Osteocyte (in vitro differentiated cells): ENCODE results near the gene MRPL18. TPM values are rescaled to one million over a fixed set of nuclear protein-coding genes. Genes with fewer than 3 reads are reported as not detected.

Experiments used
- DNase-seq: peaks from one replicate; pipeline ENCODE4 v3.0.0; 2021; ENCODE audit warnings: mixed read lengths; ENCODE audit not compliant: unreplicated experiment; ENCODE audit errors: extremely low spot score
- H3K27ac Mint-ChIP-seq: one replicate; pipeline ENCODE4 v1.8.0; 2021; ENCODE audit warnings: mild to moderate bottlenecking, mixed read lengths; ENCODE audit not compliant: unreplicated experiment
- H3K27me3 Mint-ChIP-seq: one replicate; pipeline ENCODE4 v1.8.0; 2021; ENCODE audit warnings: mixed read lengths; ENCODE audit not compliant: unreplicated experiment
- H3K36me3 Mint-ChIP-seq: one replicate; pipeline ENCODE4 v1.8.0; 2021; ENCODE audit warnings: mixed read lengths; ENCODE audit not compliant: unreplicated experiment
- H3K4me1 Mint-ChIP-seq: one replicate; pipeline ENCODE4 v1.8.0; 2021; ENCODE audit warnings: mixed read lengths; ENCODE audit not compliant: unreplicated experiment
- H3K4me3 Mint-ChIP-seq: one replicate; pipeline ENCODE4 v1.8.0; 2021; ENCODE audit warnings: mild to moderate bottlenecking, moderate library complexity, mixed read lengths; ENCODE audit not compliant: unreplicated experiment
- H3K9me3 Mint-ChIP-seq: one replicate; pipeline ENCODE4 v1.8.0; 2021; ENCODE audit warnings: mixed read lengths; ENCODE audit not compliant: unreplicated experiment
- CTCF ChIP-seq: fragments of 200-600 bp; sonication (generic); IDR thresholded peaks from 2 replicates; pipeline ENCODE4 v1.5.0; 2021; ENCODE audit warnings: antibody characterized with exemption, mild to moderate bottlenecking, moderate library complexity
- total RNA-seq: library from RNA; stranded (reverse); gene quantifications from 2 replicates; pipeline ENCODE4 v1.2.1, GENCODE V29; 2021

Gene MRPL18
- total RNA-seq, 1 donor from 2014 or later = 47.3 TPM

GRCh38 chr6:159817951-159818739, 27.9 kb downstream of the MRPL18 start:
- no peaks in the 10 kb centered on the region for H3K9me3 Mint-ChIP-seq
- H3K4me3 Mint-ChIP-seq = no peak overlapping the region
- no peak for TF ChIP-seq CTCF
- H3K27me3 Mint-ChIP-seq = no peaks in the 10 kb centered on the region
- H3K4me1 Mint-ChIP-seq = peaks cover 9% of the 10 kb centered on the region
- no peak overlapping the region for H3K27ac Mint-ChIP-seq
- H3K36me3 Mint-ChIP-seq = no peaks in the 10 kb centered on the region
- DNase-seq = no peak

- Mint-ChIP-seq H3K36me3 (no peaks in the 10 kb centered on the region), H3K4me1 (peaks cover 9% of the 10 kb centered on the region), H3K9me3 (no peaks in the 10 kb centered on the region), H3K4me3 (no peak overlapping the region), H3K27ac (no peak overlapping the region), H3K27me3 (no peaks in the 10 kb centered on the region)
- no peak for DNase-seq
- no peak for TF ChIP-seq CTCF
These were observed 28.8 kb downstream of the MRPL18 start for GRCh38 chr6:159819098-159819497.

GRCh38 chr6:159819932-159820640, 29.8 kb downstream of the MRPL18 start:
- Mint-ChIP-seq H3K4me3 (peak overlapping the region; percentile 38), H3K27me3 (no peaks in the 10 kb centered on the region), H3K36me3 (no peaks in the 10 kb centered on the region), H3K9me3 (no peaks in the 10 kb centered on the region), H3K27ac (no peak overlapping the region), H3K4me1 (peaks cover 9% of the 10 kb centered on the region)
- TF ChIP-seq CTCF = no peak
- DNase-seq = no peak

GRCh38 chr6:159821122-159821521, 30.9 kb downstream of the MRPL18 start:
- Mint-ChIP-seq H3K4me3 (no peak overlapping the region), H3K9me3 (no peaks in the 10 kb centered on the region), H3K36me3 (no peaks in the 10 kb centered on the region), H3K27ac (no peak overlapping the region), H3K27me3 (no peaks in the 10 kb centered on the region), H3K4me1 (peaks cover 9% of the 10 kb centered on the region)
- no peak for DNase-seq
- no peak for TF ChIP-seq CTCF

GRCh38 chr6:159821726-159822125, 31.5 kb downstream of the MRPL18 start:
- peaks cover 9% of the 10 kb centered on the region for H3K4me1 Mint-ChIP-seq
- TF ChIP-seq CTCF = no peak
- no peaks in the 10 kb centered on the region for H3K36me3 Mint-ChIP-seq
- H3K27ac Mint-ChIP-seq = no peak overlapping the region
- H3K4me3 Mint-ChIP-seq = no peak overlapping the region
- no peak for DNase-seq
- no peaks in the 10 kb centered on the region for H3K9me3 Mint-ChIP-seq
- H3K27me3 Mint-ChIP-seq = no peaks in the 10 kb centered on the region
